PC-3 (cell line): ENCODE results near the gene PIR. TPM values are rescaled to one million over a fixed set of nuclear protein-coding genes. Genes with fewer than 3 reads are reported as not detected.

Experiments
- ATAC-seq: fragments of 200-7000 bp; cut with Tn5 transposase; 2 replicates; pipeline ENCODE4 v1.9.1; 2020; ENCODE audit warnings: mild to moderate bottlenecking, moderate library complexity
- BruUV-seq: library from RNA; stranded (reverse); fragments of 400-500 nt; replicated peaks from 2 replicates; lab custom pipeline; 2021; lab: Mats Ljungman, UMichigan
- CTCF ChIA-PET: fragments of 300-600 bp; sonication (Branson Sonifier 250); formaldehyde crosslinking; loops from one replicate; lab custom pipeline; 2022; ENCODE audit warnings: antibody characterized with exemption; lab: Charles Lee
- POLR2A ChIA-PET: fragments of 300-600 bp; sonication (Branson Sonifier 250); formaldehyde crosslinking; loops from one replicate; lab custom pipeline; 2022; ENCODE audit warnings: antibody characterized with exemption; ENCODE audit not compliant: unreplicated experiment; lab: Charles Lee
- DNase-seq: peaks from one replicate; pipeline ENCODE4 v3.0.0-alpha.2; 2015
- H2AFZ ChIP-seq: fragments of 300-600 bp; sonication (generic); 2 replicates; pipeline ENCODE4 v1.6.0; 2016; ENCODE audit warnings: antibody characterized with exemption, low read length
- H3F3A ChIP-seq: fragments of 300-600 bp; sonication (generic); one replicate; pipeline ENCODE4 v1.6.0; 2017; ENCODE audit warnings: antibody characterized with exemption, low read length, control low read depth, mild to moderate bottlenecking; ENCODE audit not compliant: unreplicated experiment
- H3K27ac ChIP-seq: fragments of 300-600 bp; sonication (generic); 2 replicates; pipeline ENCODE4 v1.5.1; 2016; ENCODE audit warnings: mild to moderate bottlenecking, low read length
- H3K27me3 ChIP-seq: fragments of 300-600 bp; sonication (generic); 2 replicates; pipeline ENCODE4 v1.6.1; 2016; ENCODE audit warnings: low read length, mixed read lengths
- H3K36me3 ChIP-seq: fragments of 300-600 bp; sonication (generic); 2 replicates; pipeline ENCODE4 v1.6.1; 2016; ENCODE audit warnings: low read depth, mixed run types, low read length, mixed read lengths
- H3K4me1 ChIP-seq: fragments of 300-600 bp; sonication (generic); 2 replicates; pipeline ENCODE4 v1.5.1; 2016; ENCODE audit warnings: low read length; ENCODE audit not compliant: insufficient read depth
- H3K4me2 ChIP-seq: fragments of 300-600 bp; sonication (generic); 2 replicates; pipeline ENCODE4 v1.6.0; 2016; ENCODE audit warnings: low read length
- H3K4me3 ChIP-seq: fragments of 300-600 bp; sonication (generic); 2 replicates; pipeline ENCODE4 v1.5.1; 2016; ENCODE audit warnings: mild to moderate bottlenecking, low read length, mixed read lengths
- H3K79me2 ChIP-seq: fragments of 300-600 bp; sonication (generic); 2 replicates; pipeline ENCODE4 v1.6.1; 2017; ENCODE audit warnings: low read length, mixed read lengths
- H3K9ac ChIP-seq: fragments of 300-600 bp; sonication (generic); 2 replicates; pipeline ENCODE4 v1.6.0; 2016; ENCODE audit warnings: mild to moderate bottlenecking, low read length
- H3K9me2 ChIP-seq: fragments of 300-600 bp; sonication (generic); replicated peaks from 2 replicates; pipeline ENCODE4 v1.6.1; 2016; ENCODE audit warnings: mixed run types, low read length, mixed read lengths
- H3K9me3 ChIP-seq: fragments of 300-600 bp; sonication (generic); 2 replicates; pipeline ENCODE4 v1.6.1; 2016; ENCODE audit warnings: low read length, mixed read lengths
- H4K20me1 ChIP-seq: fragments of 300-600 bp; sonication (generic); 2 replicates; pipeline ENCODE4 v1.6.1; 2016; ENCODE audit warnings: low read length, mixed read lengths
- EZH2 ChIP-seq: fragments of 300-600 bp; sonication (generic); IDR thresholded peaks from one replicate; pipeline ENCODE4 v1.6.1; 2017; ENCODE audit warnings: antibody characterized with exemption, mild to moderate bottlenecking, low read length; ENCODE audit not compliant: unreplicated experiment
- EZH2phosphoT487 ChIP-seq: fragments of 300-600 bp; sonication (generic); IDR thresholded peaks from 2 replicates; pipeline ENCODE4 v1.6.1; 2018; ENCODE audit warnings: mild to moderate bottlenecking, antibody characterized with exemption, low read length, borderline replicate concordance
- intact Hi-C: fragments of 100-400 bp; cut with micrococcal nuclease; formaldehyde crosslinking; loops from 2 replicates; pipeline ENCODE4 v1.9.0; 2023
- total RNA-seq: library from RNA; depleted of rRNA; stranded (reverse); fragments of >200 nt; gene quantifications from 2 replicates; pipeline ENCODE4 v1.2.3, GENCODE V29; 2014
- TF ChIP-seq, protein P1 (sequence below): fragments of 300-600 bp; sonication (generic); conservative IDR thresholded peaks from 2 replicates; pipeline ENCODE4 v1.5.1; 2017; ENCODE audit warnings: antibody characterized with exemption, low read depth, mild to moderate bottlenecking, low read length

The PIR gene
- total RNA-seq, 1 experiment from 2014 or later, result 50.8 TPM

DNA sequence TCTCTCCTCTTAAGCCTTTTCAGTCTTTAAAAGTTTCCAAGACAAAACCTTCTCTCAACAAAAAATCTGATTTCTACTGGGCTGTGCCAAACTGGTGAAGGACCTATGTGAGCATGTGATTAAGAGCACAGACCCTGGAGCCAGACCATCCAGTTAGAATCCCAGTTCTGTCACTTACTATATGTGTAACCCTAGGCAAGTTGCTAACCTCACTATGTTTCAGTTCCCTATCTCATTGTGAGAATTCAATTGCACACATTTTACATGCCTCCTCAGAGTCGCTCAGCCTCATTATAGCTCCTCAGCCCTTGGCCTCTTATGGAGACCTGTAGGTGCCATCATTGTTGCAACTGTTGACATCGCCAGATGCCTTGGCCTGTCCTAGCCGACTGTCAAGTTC is 54.8 kb downstream of the PIR start:
- Histone ChIP-seq H3K9ac (no peak overlapping the region), H3K4me1 (no peaks in the 10 kb centered on the region), H3K36me3 (no peaks in the 10 kb centered on the region), H2AFZ (no peak overlapping the region), H3K4me3 (no peak overlapping the region), H3K9me3 (no peaks in the 10 kb centered on the region), H3F3A (no peaks in the 10 kb centered on the region), H3K9me2 (no peaks in the 10 kb centered on the region), H4K20me1 (no peaks in the 10 kb centered on the region), H3K27me3 (no peaks in the 10 kb centered on the region), H3K79me2 (no peaks in the 10 kb centered on the region), H3K27ac (no peak overlapping the region), H3K4me2 (no peak overlapping the region)
- DNase-seq (no peak), ATAC-seq (no peak)
- BruUV-seq, result no TSS peak
- CTCF ChIA-PET, result no interaction called here
- POLR2A ChIA-PET, result no interaction called here
- intact Hi-C loops, result no loop called here
- TF ChIP-seq, protein P1, sequence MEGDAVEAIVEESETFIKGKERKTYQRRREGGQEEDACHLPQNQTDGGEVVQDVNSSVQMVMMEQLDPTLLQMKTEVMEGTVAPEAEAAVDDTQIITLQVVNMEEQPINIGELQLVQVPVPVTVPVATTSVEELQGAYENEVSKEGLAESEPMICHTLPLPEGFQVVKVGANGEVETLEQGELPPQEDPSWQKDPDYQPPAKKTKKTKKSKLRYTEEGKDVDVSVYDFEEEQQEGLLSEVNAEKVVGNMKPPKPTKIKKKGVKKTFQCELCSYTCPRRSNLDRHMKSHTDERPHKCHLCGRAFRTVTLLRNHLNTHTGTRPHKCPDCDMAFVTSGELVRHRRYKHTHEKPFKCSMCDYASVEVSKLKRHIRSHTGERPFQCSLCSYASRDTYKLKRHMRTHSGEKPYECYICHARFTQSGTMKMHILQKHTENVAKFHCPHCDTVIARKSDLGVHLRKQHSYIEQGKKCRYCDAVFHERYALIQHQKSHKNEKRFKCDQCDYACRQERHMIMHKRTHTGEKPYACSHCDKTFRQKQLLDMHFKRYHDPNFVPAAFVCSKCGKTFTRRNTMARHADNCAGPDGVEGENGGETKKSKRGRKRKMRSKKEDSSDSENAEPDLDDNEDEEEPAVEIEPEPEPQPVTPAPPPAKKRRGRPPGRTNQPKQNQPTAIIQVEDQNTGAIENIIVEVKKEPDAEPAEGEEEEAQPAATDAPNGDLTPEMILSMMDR, result no peak
- TF ChIP-seq EZH2phosphoT487, result no peak
- no peak for TF ChIP-seq EZH2

DNA sequence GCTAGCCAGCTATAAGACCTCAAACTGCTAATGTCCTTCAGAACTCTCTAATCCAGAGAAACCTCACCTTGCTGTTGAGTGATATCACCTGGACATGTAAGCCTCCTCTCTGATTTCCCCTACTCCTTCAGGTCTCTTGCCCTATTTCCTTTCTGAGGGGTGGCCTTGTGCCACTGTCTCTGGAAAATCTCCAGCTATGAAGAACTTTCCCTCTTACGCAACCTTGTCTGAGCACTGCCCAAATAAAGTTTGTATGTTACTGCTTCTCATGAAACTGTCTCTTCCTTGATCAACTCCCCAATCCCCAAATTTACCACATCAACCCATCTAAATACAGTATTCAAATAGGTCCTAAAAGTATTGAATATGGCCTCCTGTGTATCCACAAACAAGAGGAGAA is 55.4 kb downstream of the PIR start:
- no peaks in the 10 kb centered on the region for H3K9me3 ChIP-seq
- no peaks in the 10 kb centered on the region for H3F3A ChIP-seq
- POLR2A ChIA-PET, result no interaction called here
- H3K36me3 ChIP-seq, result no peaks in the 10 kb centered on the region
- no peaks in the 10 kb centered on the region for H3K27me3 ChIP-seq
- H3K79me2 ChIP-seq, result no peaks in the 10 kb centered on the region
- intact Hi-C loops, result no loop called here
- H3K9me2 ChIP-seq, result no peaks in the 10 kb centered on the region
- DNase-seq, result no peak
- no peak overlapping the region for H3K9ac ChIP-seq
- no peak for ATAC-seq
- CTCF ChIA-PET, result no interaction called here
- no peak overlapping the region for H3K4me3 ChIP-seq
- H3K27ac ChIP-seq, result no peak overlapping the region
- H2AFZ ChIP-seq, result no peak overlapping the region
- TF ChIP-seq EZH2, result no peak
- no peak for TF ChIP-seq EZH2phosphoT487
- TF ChIP-seq, protein P1, result no peak
- H4K20me1 ChIP-seq, result no peaks in the 10 kb centered on the region
- no TSS peak for BruUV-seq
- H3K4me1 ChIP-seq, result no peaks in the 10 kb centered on the region
- H3K4me2 ChIP-seq, result no peak overlapping the region

DNA sequence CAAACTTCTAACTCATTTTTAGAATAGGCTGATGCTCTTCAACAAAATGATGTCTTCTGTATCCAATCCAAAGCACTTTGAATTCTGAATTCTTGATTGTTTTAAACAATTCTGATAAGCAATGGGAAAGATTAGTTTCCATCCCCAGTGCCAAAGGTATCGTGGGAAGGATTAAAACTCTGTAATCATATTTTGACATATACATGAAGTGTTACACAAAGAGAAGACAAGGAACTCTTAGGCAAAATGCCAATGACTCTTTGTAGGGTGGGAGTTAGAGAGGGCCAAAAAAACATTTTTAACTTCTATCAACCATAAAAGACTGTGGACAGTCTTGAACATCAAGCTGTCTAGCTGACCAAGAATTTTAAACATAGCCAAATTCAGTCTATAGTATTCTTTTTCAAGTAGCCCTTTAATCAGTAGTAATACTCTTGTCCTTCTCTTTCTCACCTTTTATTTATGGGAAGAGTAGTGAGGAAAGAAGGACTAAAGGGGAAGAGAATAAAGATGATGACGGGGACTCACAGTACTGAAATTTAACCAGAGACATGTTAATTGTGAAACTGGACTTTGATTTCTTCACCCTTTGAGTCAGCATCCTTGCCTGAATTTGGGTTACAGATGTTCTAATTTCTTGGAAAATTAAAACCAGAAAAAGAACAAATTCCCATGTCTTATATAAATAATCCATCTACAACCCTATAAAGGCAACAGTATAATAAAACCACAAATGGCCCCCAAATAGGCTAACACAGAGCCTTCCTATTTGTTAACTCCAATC is 57.1 kb downstream of the PIR start:
- Histone ChIP-seq H3K4me1 (no peaks in the 10 kb centered on the region), H3K4me3 (no peak overlapping the region), H3F3A (no peaks in the 10 kb centered on the region), H3K4me2 (no peak overlapping the region), H4K20me1 (no peaks in the 10 kb centered on the region), H3K27ac (no peak overlapping the region), H3K9ac (no peak overlapping the region), H3K79me2 (no peaks in the 10 kb centered on the region), H3K9me3 (no peaks in the 10 kb centered on the region), H3K36me3 (no peaks in the 10 kb centered on the region), H2AFZ (no peak overlapping the region), H3K9me2 (no peaks in the 10 kb centered on the region), H3K27me3 (no peaks in the 10 kb centered on the region)
- POLR2A ChIA-PET, result no interaction called here
- CTCF ChIA-PET, result no interaction called here
- intact Hi-C loops, result no loop called here
- BruUV-seq, result no TSS peak
- ATAC-seq (no peak), DNase-seq (no peak)
- TF ChIP-seq EZH2 (no peak), EZH2phosphoT487 (no peak)
- TF ChIP-seq, protein P1, result no peak
